Activated CD8-positive, alpha-beta memory T cell treated with anti-CD3 and anti-CD28 coated beads, Interleukin-2, amount 50 U/mL, for 24 hours (primary cell): ENCODE data around the gene UFC1.

Experiments
- DNase-seq: peaks from one replicate; pipeline ENCODE4 v3.0.0-alpha.2; 2020; ENCODE audit errors: extremely low read depth

The UFC1 gene

GRCh38 chr1:161133220-161133740, 20.5 kb upstream of the UFC1 start:
- no peak for DNase-seq

GRCh38 chr1:161137881-161138280, 15.9 kb upstream of the UFC1 start:
- DNase-seq: no peak

GRCh38 chr1:161138431-161138830, 15.3 kb upstream of the UFC1 start:
- no peak for DNase-seq

- no peak for DNase-seq
Observed at GRCh38 chr1:161139766-161140165, 14.0 kb upstream of the UFC1 start.

DNA sequence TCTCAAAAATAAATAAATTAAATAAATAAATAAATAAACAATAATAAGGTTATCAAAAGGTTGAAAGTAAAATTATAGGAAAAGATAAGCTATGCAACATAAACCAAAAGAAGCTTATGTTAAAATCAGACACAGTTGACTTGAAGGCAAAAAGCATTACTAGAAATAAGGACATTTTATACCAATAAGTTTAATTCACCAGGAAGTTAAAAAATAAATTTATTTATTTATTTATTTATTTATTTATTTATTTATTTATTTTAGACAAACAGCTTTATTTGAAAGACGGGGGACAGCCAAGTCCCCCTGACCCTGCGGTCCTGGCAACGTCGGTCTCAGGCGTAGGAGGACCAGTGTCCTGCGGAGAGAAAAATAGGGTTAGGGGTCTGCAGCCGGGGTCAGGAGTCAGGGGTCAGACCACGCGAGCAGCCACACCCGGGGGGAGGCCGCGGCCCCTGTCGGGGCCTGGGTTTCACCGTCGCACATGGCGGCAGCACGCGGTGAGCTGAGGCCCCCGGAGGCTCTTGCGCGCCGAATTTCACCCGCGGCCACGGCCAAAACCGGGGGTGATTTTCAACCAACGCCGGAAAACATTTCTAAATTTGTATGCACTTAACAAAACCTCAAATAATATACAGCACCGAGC, 12.9 kb upstream of the UFC1 start:
- no peak for DNase-seq

DNA sequence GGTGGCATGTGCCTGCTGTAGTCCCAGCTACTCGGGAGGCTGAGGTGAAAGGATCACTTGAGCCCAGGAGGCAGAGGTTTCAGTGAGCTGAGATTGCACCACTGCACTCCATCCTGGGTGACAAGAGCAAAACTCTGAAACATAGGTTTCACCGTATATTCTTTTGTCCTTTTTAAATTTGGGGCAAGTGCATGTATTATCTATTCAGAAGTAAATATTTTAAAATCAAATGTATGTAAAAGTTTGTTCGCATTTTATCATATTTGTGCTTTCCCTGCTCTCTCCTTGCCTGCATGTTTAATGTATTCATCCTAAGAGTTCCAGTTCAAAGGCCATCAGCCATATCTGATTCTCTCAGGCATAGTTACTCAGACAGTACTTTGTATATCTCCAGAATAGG, 7.9 kb upstream of the UFC1 start:
- no peak for DNase-seq

DNA sequence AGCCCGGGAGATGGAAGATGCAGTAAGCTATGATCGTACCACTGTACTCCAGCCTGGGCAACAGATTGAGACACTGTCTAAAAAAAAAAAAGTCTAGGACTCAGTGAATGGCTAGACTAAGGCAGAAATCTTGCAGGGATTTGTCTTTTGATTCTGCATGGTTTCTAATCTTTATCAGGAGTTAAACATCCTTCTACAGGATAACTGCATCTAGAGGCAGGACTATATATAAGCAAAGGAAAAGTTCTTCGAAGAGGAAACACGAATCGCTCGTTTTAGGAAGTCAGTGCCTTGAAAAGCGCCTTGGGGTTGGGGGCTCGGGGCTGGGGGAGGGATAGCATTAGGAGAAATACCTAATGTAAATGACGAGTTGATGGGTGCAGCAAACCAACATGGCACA, 602 bp upstream of the UFC1 start:
- DNase-seq: no peak

GRCh38 chr1:161157867-161158266, 4.1 kb downstream of the UFC1 start:
- DNase-seq: no peak

DNA sequence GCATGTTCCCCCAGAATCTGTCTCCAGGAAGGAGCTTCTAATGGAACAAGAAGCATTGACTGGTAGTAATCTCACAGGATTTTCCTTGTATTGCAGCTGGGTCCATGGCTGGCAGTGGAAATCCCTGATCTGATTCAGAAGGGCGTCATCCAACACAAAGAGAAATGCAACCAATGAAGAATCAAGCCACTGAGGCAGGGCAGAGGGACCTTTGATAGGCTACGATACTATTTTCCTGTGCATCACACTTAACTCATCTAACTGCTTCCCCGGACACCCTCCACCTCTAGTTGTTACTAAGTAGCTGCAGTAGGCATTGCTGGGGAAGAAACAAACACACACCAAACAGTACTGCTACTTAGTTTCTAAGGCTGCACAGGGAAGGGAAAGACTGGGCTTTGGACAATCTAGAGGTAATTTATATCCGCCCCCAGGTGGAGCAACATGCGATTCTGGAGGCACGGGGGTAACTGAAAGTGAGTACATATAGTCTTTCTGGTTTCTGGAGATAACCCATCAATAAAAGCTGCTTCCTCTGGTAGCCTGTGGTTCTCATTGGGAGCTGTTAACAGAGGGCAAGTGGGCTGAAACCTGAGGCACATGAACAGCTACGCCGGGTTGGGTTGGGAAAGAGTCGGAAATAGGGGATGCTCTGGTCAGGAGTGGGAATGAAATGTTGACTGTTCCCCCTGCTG, 4.7 kb downstream of the UFC1 start:
- no peak for DNase-seq

- DNase-seq: peak; percentile 81
Observed at GRCh38 chr1:161159087-161159912, 5.5 kb downstream of the UFC1 start, which contains the start of gene USP21. Gene USP21, plus strand, starts transcription at chr1:161159500. Its CDS starts 1,141 bp downstream, at chr1:161160641.

DNA sequence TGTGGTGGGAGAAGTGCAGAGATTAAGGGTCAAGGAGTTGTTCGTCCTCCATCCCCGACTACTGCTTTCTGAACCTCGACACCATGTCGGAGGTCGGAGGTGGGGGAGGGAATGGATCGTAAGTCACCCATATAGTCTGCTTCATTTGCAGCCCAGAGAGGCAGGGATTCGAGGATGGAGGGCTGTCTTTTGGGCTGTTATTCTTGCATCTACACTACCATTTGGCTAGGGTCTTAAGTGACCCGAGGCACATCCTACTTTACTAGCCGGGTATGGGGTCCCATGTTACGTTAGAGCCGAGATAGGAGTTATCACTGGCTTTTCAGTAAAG, 6.1 kb downstream of the UFC1 start:
- no peak for DNase-seq

DNA sequence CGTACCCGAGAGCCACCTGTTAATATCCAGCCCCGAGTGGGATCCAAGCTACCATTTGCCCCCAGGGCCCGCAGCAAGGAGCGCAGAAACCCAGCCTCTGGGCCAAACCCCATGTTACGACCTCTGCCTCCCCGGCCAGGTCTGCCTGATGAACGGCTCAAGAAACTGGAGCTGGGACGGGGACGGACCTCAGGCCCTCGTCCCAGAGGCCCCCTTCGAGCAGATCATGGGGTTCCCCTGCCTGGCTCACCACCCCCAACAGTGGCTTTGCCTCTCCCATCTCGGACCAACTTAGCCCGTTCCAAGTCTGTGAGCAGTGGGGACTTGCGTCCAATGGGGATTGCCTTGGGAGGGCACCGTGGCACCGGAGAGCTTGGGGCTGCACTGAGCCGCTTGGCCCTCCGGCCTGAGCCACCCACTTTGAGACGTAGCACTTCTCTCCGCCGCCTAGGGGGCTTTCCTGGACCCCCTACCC, 6.9 kb downstream of the UFC1 start:
- DNase-seq: no peak

DNA sequence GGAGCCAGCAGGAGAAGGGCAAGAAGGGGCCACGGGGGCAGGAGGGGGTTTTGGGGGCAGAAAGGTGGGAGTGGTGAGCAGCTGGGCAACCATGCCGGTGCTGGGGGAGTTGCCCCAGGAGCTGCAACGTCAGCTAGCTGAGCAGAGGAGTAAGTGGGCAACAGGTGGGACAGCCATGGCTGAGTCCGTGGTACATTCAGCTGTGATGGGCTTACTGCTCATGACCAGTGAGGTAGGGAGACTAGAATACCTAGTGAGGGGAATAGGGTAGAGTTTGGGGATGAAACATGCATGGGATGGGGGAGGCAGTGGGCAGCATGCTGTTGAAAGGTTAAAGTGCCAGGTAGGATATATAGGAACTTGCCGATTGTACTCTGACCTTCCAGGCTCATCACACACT, 7.9 kb downstream of the UFC1 start:
- no peak for DNase-seq

DNA sequence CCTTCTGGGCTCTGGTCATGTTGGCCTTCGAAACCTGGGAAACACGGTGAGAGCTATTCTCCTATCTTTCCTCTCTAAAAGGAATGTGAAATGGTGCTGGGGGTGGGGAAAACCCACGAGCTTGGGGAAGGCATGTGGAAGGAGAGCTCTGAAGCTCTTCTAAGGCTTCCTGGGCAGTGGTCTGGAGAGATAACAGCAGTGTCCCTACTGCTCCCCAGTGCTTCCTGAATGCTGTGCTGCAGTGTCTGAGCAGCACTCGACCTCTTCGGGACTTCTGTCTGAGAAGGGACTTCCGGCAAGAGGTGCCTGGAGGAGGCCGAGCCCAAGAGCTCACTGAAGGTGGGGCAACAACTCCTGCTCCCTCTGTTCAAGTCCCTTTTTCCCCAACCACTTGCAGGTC, 8.3 kb downstream of the UFC1 start:
- no peak for DNase-seq

DNA sequence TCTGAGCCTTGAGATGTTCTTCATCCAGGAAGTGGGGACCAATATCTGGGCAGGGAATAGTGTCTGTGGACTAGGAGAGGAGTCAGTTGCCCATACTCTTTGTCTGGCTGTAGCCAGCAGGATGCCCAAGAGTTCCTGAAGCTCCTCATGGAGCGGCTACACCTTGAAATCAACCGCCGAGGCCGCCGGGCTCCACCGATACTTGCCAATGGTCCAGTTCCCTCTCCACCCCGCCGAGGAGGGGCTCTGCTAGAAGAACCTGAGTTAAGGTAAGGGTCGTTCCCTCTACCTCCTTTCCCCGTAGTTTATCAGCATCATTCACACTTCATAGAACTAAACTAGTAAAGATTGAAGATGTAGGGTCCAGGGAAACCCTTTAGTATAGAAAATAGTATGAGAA, 9.0 kb downstream of the UFC1 start:
- DNase-seq: no peak

GRCh38 chr1:161163793-161164192, 10.0 kb downstream of the UFC1 start:
- no peak for DNase-seq

DNA sequence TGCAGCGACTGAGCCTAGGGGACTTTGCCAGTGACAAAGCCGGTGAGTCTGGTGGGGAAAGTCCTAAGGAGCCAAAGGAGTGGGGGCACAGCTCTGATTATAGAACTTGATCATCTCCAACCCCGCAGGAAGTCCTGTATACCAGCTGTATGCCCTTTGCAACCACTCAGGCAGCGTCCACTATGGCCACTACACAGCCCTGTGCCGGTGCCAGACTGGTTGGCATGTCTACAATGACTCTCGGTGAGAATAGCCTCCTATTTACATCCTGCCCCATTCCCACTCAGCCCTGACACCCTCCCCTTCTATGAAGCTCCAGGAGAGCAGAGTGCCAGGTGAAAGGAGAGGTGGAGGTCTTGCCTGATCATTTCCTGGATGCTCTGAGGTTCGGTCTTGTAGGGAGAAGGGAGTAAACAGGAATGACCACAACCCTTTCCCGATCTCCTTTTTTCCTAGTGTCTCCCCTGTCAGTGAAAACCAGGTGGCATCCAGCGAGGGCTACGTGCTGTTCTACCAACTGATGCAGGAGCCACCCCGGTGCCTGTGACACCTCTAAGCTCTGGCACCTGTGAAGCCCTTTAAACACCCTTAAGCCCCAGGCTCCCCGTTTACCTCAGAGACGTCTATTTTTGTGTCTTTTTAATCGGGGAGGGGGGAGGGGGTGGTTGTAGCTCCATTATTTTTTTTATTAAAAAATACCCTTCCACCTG, 11.3 kb downstream of the UFC1 start:
- DNase-seq: no peak

DNA sequence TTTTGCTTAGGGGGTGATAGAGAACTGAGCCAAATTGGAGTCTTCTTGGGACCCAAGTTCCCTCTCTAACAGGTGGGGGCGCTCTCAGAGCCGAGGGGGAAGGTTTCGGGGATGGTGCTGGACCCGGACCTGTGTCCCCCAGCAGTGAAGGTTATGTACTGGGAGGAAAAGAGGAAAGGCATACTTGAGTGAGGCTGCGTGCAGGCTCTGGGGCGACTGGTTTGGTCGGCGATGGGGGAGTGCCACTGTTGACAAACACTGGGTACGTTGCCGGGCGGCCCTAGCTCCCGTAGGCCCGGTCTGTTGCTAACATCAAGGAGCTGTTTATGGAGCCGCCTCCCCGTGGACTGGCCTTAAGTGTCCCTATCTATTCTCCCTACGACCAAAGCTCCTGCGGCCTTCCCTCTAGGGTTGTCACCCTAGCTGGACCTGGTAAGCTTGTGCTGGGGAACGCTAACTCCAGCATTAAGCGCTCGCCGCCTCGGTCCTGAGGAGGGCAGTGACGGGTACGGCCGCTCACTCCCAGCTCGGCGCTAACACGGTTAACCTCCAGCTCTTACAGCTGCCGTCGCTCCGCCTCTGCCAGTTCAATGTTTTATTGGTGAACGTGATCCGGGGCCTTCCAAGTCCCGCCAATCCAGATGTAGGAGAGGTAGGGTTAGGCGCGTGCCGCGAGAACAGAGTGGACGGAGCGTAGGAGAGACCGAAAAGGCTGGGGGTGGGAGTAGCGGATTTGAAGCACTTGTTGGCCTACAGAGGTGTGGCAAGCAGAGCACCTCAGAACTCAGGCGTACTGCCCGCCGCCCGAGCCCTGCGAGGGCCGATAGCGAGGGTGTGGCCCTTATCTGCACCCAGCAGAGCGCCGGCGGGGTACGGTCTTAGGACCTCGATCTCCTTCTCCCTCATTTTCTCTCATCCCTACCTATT, 12.2 kb downstream of the UFC1 start, which contains the start of gene PPOX:
Gene PPOX, plus strand, starts transcription at position 685 of the 927 bp plus-strand sequence. CDS start 422 bp downstream, outside the sequence.
- peak; percentile 89 for DNase-seq

- DNase-seq: no peak
Observed at GRCh38 chr1:161166669-161167548, 13.1 kb downstream of the UFC1 start.

- DNase-seq: no peak
Observed at GRCh38 chr1:161168906-161169305, 15.1 kb downstream of the UFC1 start.
